Suprapubic skin (tissue), 4 donors: ENCODE data around the gene ATAD5.

ENCODE experiments used
- CTCF ChIP-seq, 2 donors: fragments of 200-600 bp in 1 of 2; fragments of 450-650 bp in 1 of 2; sonication (generic) in 1 of 2; IDR thresholded peaks; one replicate each; pipeline ENCODE4 v1.5.1; 2016 to 2019; ENCODE audit warnings: antibody characterized with exemption in 2 of 2, mild to moderate bottlenecking in 1 of 2, moderate library complexity in 1 of 2
- POLR2A ChIP-seq, 2 donors: fragments of 450-650 bp; IDR thresholded peaks; one replicate each; pipeline ENCODE4 v1.6.1; 2017; ENCODE audit warnings: antibody characterized with exemption in 2 of 2, mild to moderate bottlenecking in 2 of 2, moderate library complexity in 2 of 2
- POLR2AphosphoS5 ChIP-seq, 3 donors: sonication (generic); formaldehyde crosslinking; IDR thresholded peaks; one replicate each; pipeline ENCODE4 v1.6.1; 2017; ENCODE audit warnings: antibody characterized with exemption in 3 of 3

GRCh38 chr17:30824002-30824355, 7.8 kb upstream of the ATAD5 start:
- TF ChIP-seq POLR2A (IDR thresholded peaks at IDR 0.05) (no peak), CTCF (IDR thresholded peaks at IDR 0.05) (no peak), POLR2AphosphoS5 (IDR thresholded peaks at IDR 0.05) (no peak)
